Stimulated activated CD8-positive, alpha-beta memory T cell treated with anti-CD3 and anti-CD28 coated beads, Interleukin-4, amount 100 ng/mL, for 1 hour (primary cell): ENCODE data around the gene E2F2.
"Not testable (repeated sequence)": the region's sequence is repeated elsewhere in the genome, so short reads cannot be mapped to it uniquely, and the experiment has no call there.

Source experiments
- DNase-seq, 2 donors: peaks; one replicate each; pipeline ENCODE4 v3.0.0-alpha.2; 2020; ENCODE audit warnings: low read depth in 2 of 2, low spot score in 1 of 2

Gene E2F2

DNA sequence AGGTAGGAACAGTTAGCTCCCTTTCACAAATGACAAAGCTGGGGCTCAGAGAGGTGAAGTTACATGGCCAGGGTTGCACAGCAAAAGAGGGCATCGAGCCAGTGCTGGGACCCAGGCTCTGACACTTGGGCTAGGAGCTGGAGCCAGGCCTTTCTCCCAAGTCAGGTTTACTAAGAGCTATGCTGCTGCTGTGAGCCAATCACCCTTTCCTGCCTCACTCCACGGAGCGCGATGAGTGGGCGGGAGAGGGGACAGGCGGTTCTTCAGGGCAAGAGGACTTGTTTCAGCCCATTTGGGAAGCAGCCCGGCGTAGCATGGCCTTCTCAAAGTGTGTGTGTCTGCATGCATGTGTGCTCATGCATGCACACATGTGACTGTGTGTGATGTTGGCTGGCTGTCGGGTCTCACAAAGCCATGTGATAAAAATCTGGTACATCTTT lies 17.7 kb upstream of the E2F2 start:
- DNase-seq, result no peak

DNA sequence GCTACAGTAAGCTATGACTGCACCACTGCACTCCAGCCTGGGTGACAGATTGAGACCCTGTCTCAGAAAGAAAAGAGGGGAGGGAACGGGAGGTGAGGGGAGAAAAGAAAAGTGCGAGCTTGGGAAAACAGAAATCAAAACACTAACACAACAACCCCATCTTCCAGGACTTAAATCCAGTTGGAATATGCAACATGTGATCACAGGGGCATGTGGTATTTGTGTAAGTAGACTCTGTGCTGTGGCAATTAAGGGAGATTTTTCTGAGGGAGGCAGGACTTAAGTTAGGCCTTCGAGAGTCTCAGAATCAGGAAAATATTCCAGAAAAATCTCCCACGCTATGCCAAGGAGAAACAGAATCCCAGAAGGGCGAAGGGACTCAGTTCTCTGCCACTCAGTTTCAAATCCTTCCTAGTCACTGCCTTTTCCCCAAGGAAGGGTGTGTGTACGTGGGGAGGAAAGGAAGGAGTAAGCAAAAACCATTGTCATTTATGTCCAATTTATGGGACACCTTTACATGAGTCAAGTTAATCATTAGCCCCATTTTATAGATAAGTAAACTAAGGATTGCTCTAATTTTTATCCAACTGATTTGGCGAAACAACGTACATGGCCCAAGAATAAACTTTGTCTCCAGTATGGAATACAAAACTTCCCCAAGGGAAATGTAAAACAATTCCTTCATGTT lies 16.0 kb upstream of the E2F2 start:
- DNase-seq, result no peak

DNA sequence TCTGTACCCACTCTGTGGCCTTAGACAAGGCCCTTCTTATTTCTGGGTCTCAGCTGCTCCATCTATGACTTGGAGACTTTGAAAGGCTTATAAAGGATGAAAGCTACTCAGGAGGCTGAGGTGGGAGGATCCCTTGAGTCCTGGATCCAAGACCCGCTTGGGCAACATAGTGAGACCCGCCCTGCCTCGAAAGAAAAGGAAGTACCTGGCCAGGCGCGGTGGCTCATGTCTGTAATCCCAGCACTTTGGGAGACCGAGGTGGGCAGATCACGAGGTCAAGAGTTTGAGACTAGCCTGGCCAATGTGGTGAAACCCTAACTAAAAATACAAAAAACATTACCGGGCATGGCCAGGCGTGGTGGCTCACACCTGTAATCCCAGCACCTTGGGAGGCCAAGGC lies 14.8 kb upstream of the E2F2 start:
- no peak for DNase-seq

DNA sequence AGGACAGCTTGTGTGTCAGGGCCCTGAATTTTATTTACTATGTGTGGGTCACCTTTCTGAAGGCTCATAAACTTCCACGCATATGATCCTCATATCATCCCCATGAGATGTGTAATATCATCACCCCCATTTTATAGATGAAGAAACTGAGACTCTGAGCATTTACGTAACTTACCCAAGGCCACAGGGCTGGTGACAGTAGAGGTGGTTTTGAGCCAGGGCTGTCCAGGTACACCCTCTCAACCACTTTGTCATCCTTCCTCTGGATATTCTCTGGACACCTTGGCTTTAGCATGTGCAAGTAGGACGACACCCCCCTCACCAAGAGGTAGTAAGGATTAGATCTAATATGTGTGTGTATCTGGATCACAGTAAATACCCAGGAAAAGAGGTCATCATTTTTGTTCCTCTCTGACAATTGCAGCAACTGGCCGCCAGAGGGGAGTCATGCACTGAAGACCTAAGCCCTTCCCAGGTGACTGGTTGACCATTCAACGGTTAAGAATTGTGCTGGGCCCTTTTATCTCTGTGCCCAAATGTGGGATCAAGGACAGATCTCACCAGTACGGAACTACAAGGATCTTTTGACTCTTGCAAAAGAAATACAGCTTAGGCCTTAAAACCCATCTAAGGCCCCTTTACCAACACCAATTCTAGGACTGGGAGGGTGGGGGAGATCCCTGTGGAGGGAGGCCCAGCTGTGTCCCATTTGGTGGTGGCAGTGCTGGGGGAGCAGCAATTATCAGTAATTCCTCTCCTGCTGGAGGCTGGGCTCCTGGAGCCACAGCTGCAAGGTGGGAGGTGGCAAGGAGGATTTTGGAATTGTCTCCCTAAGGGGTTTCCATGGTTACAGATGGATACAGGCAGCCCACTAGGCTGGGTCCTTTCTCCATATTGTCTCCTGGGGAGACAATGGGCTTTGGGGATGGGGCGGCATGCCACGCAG lies 13.7 kb upstream of the E2F2 start:
- peak; percentile 55 for DNase-seq

DNA sequence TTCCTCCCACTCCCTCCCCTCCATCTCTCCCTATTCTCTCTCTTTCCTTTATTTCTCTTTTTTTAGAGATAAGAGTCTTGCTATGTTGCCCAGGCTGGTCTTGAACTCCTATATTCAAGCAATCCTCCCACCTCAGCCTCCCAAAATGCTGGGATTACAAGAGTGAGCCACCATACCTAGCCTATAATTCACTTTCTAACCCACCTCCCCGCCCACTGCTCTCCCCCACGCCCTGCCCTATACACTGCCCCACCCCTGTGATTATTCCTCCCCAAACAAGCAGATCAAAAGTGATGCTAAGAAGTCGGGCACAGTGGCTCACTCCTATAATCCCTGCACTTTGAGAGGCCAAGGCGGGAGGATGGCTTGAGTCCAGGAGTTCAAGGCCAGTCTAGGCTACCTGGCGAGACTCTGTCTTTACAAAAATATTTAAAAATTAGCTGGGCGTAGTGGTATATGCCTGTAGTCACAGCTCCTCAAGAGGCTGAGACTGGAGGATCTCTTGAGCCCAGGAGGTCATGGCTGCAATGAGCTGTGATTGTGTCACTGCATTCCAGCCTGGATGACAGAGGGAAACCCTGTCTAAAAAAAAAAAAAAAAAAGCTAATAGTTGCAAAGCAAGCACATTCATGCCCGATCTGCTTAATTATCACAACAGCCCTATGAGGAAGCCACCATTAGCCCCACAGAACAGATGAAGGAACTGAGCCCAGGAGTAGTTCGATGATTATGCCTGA lies 12.8 kb upstream of the E2F2 start:
- DNase-seq, result no peak

DNA sequence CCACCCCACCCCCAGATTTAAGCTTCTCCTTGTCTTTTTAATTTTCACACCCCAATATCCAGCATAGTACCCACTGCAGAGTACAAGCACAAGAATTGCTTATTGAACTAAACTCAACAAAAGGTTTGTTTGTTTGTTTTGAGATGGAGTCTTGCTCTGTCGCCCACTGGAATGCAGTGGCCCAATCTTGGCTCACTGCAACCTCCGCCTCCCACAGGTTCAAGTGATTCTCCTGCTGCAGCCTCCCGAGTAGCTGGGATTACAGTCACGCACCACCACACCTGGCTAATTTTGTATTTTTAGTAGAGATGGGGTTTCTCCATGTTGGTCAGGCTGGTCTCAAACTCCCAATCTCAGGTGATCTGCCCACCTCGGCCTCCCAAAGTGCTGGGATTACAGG lies 11.9 kb upstream of the E2F2 start:
- DNase-seq, result not testable (repeated sequence)

DNA sequence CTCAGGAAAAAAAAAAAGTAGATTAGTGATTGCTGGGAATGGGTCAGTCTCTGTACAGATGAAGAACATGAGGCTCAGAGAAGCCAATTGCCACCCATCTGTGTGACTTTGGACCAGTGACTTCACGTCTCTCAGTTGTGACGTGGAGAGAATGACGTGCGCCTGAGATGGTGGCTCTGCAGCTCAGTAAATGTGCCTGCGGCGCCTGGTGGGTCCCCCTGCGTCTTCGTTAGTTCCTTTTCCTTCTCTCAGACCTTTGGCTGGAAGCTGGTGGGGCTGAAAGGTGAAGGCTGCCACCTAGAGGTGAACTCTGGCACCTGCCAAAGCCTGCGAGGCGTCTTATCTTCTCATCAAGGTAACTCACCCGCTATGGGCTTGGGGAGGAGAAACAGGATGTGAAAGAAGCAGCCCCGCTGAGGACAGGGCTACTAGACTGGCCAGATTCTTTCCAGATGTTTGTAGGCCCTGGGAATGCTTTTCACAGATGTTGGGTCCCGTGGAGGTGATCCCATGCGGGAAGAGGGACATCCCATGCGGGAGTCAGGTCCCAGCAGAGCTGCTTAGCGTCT lies 8.7 kb upstream of the E2F2 start:
- peak; percentile 74 to 86 for DNase-seq

DNA sequence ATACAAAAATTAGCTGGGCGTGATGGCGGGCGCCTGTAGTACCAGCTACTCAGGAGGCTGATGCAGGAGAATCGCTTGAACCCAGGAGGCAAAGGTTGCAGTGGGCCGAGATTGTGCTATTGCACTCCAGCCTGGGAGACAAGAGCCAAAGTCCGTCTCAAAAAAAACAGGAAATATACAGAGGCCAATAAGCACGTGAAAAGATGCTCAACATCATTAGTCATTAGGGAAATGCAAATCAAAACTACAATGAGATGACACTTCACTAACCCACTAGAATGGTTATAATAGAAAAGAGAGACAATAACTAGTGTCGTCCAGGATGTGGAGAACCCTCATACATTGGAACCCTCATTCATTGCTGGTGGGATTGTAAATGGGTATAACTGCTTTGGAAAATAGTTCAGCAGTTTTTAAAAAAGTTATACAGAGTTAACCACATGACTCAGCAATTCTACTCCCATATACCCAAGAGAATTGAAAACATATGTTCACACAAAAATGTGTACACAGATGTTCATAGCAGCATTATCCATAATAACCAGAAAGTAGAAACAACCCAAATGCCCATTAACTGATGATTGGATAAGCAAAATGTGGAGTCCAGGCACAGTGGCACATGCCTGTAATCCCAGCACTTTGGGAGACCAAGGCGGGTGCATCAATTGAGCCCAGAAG lies 6.4 kb upstream of the E2F2 start:
- no peak for DNase-seq

DNA sequence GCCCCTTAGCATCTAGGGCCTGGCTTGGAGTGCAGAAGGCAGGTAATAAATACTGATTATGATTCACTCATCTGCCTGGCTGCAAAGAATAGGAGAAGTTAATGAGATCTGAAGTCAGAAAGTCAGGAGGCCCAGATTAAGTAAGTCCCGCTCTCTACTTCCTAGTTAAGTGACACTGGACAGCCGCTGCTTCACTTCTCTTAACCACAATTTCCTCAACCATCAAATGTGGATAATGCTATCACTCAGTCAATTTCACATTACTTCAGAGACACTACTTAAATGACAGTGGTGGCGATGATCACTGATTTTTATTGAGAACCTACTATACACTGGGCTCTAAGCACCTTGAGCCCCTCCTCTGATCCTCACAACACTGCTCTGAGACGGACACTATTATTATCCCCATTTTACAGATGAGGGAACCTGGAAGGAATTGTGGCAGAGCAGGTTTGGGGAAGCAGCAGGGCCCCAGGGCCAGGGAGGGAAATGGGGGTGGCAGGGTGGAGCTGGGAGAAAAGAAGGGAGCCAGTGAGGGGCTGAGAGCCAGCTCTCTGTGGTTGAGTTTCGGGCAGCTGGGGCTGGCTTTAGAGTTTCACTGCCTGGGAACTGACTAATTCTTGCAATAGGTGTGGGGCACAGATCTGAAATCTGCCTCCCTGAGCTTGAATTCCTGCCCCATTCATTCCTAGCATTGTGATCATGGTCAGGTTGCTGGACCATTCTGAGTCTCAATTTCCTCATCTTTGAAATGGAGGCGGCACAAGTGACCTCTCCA lies 2.4 kb upstream of the E2F2 start:
- no peak for DNase-seq

DNA sequence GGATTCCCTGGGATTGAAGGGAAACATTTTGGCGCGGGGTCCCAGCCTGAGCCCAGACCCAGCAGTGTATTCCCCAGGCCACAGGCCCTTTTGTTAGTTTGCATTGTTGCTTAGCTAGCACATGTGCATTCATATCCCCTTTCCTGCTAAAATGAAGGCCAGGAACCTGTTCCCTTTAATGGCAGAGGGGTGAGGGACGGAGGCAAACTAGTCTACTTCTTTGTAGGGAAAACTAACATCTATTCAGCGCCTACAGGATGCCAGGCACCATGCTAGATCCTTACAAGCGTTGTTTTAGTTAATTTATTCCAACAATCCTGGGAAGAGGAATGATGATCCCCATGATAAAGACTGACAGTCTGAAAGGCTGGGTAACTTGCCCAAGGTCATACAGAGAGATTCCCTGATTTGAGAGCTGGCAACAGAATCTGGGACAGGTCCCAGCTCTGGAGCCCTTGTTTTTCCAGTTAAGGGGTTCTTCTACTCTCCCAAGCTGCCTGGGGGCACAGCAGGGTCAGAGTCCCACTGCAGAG lies 595 bp upstream of the E2F2 start:
- DNase-seq, result no peak

DNA sequence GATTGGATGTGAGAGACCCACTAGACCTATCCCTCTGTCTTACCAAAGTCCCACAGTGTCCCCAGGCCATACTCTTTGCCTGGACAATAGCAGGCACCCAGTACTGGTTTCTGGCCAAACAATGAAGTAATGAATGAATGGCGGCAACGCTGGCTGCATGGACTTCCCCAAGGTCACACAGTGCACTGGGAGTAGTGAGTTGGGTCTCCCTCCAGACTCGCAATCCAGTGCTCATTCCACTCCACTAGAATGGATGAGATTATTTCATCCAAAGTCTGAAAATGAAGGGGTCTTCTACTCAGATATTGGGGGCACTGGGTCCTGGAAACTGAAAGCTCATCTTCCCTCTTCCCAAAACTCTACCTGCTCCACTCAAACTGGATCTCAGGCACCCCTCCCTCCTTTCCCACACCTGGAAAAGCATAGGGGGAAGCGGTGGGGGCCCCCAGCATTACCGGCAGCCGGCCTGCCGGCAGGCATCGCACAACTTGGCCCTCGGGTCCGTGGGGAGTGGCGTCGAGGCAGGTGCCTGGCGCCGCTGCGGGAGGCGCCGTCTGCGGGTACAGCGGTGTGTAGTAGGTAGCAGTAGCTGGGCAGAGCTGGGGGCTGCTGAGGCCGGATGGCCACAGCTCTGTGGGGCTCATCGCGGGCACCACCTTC lies 816 bp downstream of the E2F2 start:
- no peak for DNase-seq

DNA sequence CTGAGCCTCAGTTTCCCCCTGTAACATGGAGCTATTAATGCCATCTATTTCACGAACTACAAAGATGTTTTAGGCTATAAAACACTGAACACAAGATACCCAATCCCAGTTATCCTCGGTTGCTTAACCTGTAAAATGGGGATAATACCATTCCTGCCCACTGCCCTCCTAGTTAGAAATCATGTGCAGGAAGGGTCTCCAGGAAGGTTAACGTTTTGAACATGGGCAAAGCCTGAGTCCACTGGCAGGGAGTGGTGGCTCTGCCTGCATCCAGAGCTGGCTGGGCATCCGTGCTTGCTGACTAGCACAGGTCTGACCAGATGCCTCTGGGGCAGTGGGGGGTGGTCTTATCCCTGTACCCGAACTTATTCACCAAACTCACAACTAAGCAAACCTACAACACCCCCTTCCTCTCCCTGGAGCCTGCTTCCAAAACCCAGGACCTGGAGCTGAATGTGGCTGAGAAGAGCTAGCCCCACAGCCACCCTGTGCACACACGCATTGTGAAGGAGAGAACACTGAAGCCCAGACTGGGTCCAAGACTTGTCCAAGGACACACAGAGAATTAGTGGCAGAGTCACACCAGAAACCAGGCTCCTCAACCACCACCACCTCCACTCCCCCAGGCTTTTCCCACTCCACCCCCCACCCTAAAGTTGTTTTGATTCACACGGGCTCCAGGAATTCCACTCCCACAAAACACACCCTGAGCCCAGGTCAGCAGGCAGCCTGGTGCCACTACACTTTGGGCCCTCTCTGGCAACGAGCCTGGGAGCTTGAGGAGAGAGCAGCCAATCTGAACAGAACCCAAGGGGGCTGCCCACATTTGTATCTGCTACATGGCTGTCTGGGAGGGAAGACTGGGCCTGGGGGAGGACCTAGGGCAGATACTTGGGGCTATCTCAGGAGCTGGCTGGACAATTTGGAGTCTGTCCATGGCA lies 1.6 kb downstream of the E2F2 start:
- no peak for DNase-seq

DNA sequence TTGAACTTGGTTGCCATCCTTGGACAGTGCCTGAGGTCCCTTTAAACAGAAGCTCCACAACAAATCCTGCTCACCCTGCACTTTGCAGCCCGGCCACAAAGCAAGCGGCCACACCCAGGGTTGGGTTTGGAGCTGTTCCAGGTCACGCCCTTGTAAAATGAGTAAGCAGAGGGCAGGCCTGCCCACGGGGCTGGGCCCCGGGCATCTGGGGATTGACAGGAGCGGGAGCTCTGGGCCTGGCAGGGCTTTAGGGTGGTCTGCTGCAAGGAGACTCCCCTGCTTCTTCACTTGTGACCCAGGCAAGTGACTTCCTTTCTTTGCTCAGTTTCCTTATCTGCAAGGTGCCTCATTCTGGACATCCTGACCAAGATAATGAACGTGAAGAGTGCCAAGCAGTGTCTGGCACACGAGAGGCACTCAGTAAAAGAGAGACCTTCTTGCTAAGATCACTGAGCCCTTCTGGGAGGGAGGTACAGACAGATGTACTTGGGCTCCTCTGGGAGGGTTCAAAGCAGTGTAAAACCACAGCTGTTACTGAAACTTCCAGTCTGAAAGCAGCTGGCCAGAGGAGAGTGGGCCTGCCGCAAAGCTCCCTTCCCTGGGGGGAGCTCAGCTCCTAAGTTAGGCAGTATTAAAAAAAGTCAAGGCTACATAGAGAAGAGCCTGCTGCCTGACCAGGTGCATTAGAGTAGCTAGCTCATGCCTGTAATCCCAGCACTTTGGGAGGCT lies 2.6 kb downstream of the E2F2 start:
- DNase-seq, result peak; percentile 43 to 68

DNA sequence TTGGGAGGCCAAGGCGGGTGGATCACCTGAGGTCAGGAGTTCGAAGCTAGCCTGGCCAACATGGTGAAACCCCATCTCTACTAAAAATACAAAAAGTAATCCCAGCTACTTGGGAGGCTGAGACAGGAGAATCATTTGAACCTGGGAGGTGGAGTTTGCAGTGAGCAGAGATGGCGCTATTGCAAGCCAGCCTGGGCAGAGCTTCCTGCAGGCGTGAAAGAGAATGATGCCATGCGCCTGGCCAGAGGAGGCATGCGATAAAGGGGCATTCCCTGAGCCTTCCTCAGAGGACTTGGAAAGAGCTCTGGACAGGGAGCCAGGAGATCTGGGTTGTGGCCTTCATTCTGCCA lies 3.2 kb downstream of the E2F2 start:
- no peak for DNase-seq

DNA sequence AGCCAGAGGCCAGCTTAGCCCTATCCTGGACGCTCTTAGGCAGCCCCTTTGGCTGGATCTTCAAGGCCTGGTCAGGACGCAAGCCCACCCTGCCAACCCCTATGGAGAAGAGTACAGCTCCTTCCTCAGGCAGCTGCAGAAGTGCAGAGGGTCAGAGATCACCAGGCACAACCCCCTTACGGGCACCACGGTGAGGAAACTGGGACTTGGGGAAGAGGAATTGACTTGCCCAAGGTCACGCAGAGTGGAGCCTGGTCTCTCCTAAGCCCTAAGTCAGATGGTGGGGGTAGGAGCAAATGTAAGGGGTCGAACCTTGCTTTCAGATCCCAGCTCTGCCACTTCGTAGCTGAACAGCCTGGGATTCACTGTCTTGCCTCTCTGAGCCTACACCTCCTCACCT lies 3.7 kb downstream of the E2F2 start:
- no peak for DNase-seq

DNA sequence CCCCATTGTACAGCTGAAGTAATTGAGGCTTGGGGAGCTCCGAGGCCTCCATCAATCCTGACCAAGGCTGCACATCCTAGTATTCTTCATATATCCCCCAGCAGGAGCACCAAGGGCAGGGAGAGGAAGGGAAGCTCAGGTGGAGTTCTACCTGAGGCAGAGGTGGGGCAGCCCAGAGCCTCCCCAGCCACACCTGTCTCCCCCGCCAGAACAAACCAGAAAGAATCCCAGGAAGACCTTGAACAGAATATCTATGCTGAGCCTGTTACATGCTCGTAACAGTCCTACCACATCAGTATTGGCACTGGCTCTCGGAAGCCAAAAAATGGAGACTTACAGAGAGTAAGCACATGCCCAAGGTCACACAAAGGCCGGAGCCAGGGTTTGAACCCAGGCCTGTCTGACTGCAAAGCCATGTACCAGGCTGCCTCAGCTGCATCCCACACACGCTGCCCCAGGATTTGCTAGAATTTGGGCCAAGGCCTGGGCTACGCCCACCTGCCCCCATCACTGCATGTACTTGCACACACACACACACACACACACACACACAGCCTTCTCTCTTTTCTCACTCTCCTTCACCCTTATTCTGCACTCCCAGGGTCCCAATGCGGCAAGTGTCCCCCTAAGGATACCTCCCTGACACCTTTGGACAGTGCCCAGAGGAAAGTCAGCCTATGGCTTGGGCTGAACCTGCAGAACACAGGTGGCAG lies 4.5 kb downstream of the E2F2 start:
- DNase-seq, result no peak
